CD4-positive, alpha-beta T cell treated with Interleukin-2 at 100 ng/mL for 4 hours (primary cell): ENCODE measurements around the gene TARDBP.
"Not testable (repeated sequence)": the region's sequence is repeated elsewhere in the genome, so short reads cannot be mapped to it uniquely, and the experiment has no call there.

Experiments used
- DNase-seq: peaks from one replicate; pipeline ENCODE4 v3.0.0-alpha.2; 2020; ENCODE audit warnings: low spot score

Gene TARDBP

DNA sequence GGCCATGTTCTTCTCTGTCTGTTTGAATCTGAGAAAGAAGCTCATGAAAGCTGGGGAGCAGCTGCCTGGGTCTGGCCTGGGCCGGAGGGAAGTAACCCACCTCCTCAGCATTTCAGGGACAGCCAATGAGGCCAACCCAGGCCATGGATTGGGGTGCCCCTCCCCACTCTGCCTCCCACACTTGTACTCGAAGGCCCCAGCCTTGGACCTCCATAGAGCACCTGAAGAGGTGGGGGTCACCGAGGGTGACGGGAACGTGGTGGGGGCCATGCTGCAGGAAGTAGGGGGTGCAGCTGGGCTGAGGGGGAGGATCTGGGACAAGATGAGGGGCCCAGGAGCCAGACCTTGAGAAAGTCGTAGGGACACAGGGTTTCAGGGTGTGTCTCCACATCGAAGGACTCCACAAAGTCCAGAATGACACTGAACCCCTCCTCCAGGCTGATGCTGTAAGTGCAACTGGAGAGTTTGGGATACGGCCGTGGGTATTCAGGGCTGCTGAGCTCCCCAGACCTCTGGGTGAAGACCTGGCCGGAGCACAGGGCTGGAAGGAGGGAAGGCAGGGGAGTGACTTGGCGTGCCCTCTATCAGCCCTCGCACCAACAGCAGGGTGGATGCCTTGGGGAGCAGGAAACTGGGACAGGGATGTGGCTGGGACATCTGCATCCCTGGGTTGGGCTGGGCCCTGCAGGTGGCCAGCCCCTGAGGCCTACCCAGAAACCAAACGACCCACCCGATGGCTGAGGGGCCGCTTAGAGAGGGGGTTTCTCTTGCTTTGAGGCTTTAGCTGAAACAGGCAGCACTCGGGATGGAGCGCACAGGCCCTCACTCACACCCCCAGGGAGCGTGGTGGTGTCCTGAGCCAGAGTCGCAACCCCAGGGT is 30.8 kb downstream of the TARDBP start:
- no peak for DNase-seq

DNA sequence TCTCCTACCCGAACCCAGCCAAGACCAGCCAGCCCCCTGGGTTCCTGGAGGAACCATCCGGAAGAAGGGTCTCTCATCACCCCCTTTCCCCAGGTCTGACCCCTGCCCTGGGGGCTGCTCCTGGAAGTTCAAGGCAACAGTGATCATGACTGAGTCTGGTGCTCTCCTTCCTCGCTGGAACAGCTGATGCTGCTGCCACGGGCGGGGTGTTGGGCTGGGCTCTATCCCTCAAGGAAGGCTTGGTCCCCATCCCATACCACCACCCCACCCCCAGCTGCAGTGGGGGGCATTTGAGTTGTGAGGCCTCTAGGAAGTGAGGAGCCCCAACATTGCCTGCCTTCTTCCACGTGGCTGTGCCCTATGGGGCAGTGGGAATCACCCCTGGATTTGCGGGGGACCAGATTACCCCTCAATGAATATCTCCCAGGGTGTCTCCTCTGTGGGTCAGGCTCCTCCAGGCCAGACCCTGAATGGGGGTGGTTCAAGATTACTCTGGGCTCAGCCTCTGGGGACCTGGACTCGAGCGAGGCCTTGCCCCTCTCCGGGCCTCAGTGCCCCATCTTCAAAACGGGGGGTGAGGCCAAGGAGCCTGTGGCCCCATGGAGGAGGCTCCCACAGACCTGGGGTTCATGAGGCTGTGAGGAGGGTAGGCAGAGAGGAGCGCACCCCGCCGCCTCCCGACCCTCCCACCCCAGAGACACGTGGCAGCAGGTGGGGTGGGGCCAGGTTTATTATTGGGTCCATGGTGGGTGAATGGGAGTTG is 31.8 kb downstream of the TARDBP start:
- DNase-seq = no peak

DNA sequence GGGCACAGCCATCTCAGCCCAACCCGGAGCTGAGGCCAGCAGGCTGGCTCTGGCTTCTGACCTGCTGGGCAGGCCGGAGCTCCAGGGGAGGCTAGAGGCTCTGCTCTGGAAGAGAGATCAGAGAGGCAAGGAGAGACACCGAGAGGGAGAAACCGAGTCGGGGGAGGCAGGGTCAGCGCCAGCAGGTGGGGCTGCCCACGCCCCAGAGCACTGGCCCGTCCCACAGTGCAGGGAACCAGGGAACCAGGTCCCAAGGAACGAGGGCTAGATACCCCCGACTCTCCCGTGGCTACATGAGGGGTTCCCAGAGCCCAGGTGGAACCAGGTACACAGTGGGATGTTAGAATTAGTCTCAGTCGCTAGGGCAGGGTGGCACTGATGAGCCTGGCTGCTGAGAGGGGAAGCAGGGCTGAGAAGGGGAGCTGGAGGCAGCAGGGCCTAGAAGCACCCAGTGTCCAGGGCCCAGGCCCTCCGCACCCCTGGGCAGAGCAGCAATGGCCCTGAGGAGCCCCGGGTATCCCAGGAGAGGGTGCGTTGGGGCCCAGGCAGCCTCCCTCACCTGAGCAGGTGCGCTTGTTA is 32.5 kb downstream of the TARDBP start:
- DNase-seq = no peak

DNA sequence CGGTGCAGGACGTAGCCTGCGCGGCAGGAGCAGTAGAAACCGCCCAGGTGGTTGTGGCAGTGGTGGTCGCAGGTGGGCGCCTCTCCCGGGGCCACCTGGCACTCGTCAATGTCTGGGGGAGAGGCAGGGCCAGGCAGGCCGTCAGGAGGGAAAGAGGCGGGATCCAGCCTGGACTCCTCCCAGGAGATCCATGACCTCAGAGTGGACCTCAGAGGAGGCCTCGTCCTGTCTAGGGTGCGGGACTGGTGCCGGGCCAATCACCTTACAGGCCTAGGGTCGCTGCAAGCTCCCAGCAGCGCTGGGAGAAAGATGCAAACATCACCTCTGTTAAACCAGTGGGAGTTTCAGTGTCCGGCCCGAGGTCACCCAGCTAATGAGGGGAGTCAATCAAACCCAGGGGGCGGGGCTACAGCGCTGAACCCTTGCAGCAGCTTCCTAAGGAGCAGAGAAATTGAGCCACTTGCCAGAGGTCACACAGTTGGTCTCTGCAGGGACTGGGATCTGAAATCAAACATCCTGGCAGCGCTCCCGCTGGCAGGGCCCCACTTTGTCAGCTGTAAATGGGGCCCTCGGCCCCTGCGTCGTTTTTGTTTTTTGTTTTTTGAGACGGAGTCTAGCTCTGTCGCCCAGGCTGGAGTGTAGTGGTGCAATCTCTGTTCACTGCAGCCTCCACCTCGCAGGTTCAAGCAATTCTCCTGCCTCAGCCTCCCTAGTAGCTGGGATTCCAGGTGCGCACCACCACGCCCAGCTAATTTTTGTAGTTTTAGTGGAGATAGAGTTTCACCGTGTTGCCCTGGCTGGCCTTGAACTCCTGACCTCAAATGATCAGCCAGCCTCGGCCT is 33.2 kb downstream of the TARDBP start:
- DNase-seq = no peak

DNA sequence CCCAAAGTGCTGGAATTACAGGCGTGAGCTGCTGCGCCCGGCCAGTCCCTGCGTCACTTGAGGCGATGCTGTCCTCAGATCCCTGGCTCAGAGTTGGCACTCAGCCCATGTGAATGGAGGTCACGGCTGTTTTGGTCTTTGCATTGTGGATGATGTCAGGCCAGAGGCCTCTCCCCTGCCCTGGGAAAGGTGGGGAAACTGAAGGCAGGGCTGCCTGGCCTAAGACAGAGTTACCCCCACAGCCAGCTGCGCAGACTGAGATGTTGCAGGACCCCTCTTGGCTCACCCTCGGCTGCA is 33.8 kb downstream of the TARDBP start:
- DNase-seq = no peak

DNA sequence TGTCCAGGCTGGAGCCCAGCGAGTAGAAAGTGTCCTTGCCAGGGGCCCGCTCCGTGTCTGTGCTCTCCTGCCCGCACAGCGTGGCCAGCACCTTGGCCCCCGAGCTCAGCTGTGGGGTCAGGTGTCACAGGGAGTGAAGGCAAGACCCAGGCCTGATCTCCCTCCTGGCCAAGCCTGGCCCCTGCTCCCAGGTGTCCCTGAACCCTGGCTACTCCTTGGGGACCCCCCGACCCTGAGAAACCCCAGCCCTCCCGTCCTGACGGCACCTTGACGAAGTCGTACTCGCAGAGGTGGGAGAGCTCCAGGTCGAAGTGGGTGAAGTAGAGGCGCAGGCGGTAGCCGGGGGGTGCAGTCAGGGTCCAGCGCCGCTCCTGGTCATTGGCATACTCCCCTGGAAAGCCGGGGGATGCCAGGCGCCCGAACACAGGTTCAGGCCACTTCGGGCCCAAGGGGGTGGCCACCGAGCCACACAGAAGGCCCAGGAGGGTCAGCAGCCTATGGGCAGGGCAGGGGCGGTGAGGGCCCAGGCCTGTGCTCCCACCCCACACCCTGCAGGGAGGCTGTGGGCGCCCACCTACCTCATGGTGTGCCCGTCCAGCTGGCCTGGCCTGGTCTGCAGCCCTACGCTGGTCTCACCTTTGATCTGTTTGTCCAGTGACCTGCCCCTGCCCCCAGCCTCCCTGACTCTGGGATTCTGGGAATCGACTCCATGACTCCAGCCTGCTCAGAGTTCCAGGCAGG is 34.3 kb downstream of the TARDBP start, which contains the start of gene MASP2:
Gene MASP2 (minus strand): TSS at position 615 of the 741 bp plus-strand sequence. CDS start 32 bp downstream, at position 583.
- no peak for DNase-seq

DNA sequence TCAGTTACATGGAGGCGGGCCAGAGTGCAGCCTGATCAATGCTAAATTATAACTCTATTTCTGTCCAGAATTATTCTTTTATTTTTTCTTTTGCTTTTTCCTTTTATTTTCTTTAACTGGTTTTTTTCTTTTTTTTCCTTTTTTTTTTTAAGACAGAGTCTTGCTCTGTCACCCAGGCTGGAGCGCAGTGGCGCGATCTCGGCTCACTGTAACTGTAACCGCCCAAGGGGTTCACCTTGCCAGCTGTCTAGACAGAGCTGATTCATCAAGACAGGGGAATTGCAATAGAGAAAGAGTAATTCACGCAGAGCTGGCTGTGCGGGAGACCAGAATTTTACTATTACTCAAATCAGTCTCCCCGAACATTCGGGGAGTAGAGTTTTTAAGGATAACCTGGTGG is 38.7 kb downstream of the TARDBP start:
- not testable (repeated sequence) for DNase-seq

DNA sequence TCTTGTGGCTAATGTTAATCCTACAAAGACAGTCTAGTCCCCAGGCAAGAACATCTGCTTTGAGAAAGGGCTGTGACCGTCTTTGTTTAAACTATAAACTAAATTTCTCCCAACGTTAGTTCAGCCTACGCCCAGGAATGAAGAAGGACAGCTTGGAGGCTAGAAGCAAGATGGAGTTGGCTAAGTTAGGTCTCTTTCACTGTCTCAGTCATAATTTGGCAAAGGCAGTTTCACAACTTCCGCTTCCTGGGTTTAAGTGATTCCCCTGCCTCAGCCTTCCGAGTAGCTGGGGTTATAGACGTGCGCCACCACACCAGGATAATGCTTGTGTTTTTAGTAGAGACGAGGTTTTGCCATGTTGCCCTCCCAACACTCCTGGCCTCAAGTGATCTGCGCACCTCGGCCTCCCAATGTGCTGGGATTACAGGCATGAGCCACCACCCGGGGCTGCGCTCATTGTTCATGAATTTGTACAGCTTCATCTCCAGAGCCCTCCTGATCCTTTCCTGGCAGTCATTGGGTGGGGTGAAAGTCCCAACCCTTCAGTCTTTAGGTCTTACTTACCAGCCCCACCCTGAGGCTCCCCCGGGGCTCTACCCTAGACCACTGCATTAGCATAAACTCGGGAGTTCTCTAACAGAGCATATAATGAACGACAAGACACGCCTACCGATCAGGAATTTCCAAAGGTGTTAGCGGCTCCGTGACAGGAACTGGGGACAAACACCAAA is 39.5 kb downstream of the TARDBP start:
- no peak for DNase-seq

DNA sequence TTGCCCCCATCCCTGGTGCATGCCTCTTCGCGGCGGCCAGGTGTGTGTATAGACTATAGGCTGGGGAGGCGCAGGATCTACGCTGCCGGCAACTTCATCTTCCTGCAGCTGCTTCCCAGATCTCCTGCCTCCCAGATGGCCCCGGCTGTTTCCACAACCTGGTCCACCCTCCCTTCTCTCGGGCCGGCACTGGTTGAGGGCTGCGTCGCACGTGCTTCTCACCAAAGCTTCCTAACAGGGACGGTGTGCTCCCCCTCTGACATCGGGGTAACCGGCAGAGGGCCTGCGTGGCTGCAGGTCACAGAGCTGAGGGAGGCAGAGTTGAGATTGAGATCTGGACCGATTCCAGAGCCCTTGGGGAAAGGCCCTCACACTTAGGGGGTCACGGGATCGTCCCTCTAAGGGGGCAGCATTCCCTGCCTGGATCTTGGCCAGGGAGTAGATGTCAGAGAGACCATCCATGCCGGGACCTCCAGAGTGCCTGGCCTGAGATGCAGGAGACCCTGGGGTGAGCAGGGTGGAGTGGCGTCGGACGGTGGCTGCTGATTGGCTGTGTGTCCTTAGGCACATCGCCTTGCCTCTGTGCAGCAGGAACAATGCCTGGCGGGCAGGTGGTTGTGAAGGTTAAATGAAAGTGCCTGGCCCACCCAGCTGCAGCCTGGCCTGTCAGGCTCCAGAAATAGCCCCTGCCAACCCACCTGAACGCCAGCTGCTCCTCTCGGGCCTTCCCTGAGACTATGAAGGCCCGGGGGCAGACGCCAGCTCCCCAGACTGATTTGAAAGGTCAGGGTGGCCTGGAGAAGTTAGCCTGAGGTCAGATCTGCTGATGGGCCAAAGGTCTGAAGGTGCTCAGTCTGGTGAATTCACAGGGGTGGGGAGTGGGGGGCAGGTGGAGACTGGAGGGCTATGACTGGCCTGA is 40.6 kb downstream of the TARDBP start:
- no peak for DNase-seq

DNA sequence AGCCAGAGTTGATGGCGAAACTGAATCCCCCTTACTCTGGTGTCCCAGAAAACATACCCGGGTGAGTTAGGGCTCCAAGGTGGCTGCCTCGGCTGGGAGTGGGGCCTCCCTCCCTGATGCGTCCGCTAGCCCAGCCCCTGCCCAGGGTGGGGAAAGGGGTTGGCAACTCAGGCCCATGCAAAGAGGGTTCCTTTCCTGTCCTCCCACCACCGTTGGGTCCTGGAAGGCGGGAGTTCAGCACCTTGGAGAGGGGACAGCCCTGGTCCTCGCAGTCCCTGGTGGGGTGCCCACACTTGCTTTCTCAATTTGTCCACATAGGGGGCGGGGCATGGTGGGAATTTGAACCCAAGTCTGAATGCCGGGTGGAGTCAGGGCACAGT is 41.3 kb downstream of the TARDBP start:
- DNase-seq = no peak

DNA sequence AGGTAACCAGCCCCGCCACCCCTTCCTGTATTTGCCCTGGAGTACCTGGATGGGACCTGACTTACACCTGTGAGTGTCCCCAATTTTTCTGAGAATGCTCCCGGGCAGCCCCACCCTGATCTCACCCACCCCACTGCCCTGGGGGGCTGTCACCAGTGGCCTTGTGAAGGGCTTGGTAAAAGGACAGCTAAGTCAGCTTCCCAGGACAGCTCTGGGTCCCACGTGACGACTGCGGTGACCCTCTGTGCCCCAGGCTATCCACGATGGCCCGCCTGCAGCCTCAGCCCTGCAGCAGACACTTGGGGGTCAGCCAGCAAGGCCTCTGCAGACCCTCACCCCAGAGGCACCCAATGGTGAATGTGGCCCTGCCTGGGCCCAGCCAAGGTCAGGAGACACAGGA is 41.7 kb downstream of the TARDBP start:
- no peak for DNase-seq

DNA sequence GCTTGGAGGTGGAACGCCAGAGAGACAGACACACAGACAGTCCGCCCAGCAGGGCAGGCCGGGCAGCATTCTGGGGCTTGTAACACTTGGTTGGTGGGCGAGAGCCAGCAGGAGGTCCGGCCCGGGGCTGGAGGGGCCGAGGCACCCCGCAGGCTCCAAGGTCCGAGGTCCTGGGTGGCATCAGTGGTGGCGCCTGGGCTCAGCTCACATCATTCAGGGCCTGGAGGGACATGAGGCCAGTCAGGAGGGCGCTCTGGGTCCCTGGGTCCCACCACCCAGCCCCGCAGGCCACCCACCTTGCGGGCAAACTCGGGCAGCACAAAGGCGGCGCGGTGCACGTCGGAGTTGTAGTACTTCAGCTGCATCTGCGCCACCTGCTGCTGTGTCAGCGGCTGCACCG is 42.2 kb downstream of the TARDBP start:
- DNase-seq = no peak

DNA sequence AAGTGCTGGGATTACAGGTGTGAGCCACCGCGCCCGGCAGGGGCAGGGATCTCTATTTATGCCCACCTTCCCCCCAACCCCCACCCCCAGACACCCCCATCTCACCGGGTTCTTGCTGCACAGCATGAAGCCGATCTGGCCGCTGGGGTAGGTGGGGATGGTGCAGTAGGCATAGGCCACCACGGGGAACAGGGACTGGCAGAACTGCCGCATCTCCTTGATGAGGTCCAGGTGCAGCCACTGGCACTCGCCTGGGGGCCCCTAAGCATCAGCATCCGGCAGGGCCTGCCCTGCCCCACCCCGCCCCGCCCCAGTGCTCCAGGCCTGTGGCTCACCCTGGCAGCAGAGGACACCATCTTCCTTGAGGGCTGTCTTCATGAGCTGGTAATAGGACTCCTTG is 43.2 kb downstream of the TARDBP start:
- no peak for DNase-seq

DNA sequence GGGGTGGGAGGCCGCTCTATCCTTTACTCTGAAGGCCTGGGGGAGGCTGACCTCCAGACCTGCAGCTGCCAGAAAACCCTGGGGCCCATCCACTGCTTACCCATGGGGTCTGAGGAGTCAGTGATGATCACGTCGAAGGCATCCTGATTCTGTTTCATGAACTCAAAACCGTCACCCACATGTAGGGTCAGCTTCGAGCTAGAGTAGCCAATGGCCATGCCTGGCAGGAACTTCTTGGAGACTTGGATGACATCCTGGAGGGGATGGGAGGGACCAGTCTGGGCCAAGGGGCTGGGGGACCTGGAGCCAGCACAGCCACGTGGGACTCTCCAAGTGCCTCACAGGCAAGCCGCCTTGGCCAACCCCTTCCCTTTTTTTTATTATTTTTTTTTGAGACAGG is 44.0 kb downstream of the TARDBP start:
- DNase-seq = no peak

DNA sequence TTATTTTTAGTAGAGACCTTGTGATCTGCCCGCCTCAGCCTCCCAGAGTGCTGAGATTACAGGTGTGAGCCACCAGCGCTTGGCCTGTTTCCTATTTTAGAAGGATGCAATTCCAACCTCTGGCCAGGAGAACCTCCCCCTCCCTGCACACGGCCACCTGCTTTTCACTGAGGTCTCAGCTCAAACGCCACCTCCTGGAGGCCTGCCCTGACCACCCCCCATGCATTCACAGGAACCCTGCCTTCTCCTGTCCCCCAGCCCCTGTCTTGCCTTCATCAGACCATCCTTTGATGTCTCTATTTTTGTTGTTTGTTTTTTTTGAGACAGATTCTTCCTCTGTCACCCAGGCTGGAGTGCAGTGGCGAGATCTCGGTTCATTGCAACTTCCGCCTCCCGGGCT is 45.0 kb downstream of the TARDBP start:
- no peak for DNase-seq

DNA sequence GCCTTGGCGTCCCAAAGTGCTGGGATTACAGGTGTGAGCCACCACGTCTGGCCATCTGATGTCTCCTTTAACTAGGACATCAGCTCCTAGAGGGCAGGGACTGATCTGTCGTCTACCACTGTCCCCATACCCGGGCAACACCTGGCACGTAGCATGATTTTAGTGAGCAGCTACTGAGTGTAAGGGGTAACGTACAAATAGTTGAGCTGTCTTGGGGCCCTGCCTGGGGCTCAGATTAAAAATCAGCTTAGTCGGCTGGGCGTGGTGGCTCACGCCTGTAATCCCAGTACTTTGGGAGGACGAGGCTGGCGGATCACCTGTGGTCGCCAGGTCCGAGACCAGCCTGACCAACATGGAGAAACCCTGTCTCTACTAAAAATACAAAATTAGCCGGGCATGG is 45.6 kb downstream of the TARDBP start:
- no peak for DNase-seq

DNA sequence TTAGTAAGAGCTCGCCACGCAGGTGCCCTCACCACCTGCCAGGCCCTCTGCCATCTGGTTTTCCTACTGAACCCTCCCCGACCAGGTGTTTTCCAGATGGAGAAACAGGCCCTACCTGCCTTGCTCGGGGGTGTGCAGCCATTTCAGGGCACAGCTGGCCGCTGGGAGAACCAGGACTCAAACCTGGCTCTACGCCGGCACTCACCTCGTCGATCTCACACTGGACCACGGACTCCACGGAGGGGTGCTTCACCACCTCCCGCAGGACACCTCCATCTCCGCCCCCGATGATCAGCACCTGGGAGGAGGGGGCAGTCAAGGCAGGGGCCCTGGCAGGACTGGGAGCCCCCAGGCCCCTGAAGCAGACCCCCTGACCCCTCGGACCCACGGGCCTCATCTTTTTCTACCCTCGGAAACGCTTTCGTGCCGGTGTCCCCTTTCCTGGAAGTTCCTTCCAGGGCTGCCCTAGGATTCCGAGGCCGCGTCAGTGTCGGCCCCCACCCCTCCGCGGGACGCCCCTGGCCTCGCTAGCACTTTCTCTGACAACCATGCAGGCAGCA is 46.2 kb downstream of the TARDBP start:
- DNase-seq = no peak

DNA sequence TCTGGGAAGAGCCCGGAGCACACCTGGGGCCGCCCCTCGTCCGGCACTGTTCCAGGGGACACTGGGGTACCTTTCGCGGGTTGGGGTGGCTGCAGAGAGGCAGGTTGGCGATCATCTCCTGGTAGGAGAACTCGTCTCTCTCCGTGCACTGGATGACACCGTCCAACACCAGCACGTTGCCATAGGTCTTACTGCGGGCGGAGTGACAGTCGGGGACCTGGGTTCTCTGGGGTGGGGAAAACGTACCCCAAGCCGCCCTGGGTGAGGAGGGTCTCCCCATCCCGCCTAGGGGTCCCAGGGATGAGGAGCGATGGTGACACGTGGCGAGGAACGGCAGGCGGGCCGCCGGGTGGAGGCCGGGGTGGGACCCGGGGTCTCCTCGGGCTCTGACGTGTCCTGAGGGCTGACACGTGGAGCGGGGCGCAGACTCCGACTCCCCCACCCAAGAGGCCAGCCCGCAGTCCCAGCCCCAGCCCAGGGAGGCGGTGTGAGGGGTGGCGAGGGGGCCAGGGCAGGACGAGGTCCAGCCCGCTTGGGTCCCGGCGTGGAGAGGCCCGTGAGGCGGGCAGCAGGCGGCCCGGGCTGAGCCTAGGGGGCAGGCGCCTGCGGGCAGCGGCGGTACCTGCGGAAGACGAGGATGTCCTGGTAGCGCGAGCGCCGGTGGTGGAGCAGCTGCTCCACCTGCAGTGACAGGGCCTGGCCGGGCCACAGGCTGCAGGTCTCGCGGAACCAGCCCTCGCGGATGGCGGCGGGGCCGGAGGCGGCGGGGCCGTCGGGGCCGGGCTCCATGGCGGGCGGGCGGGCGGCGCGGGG is 46.9 kb downstream of the TARDBP start:
- DNase-seq = no peak
